Fibroblast of skin of right quadriceps (primary cell): Measurements from ENCODE around the gene MCF2L2.

Source experiments
- DNase-seq: peaks from one replicate; pipeline ENCODE4 v3.0.0-alpha.2; 2013

MCF2L2 gene

GRCh38 chr3:183360971-183361624 is 67.3 kb downstream of the MCF2L2 start:
- DNase-seq = no peak

- DNase-seq = no peak
These were observed 69.4 kb downstream of the MCF2L2 start for GRCh38 chr3:183359036-183359435.

GRCh38 chr3:183357564-183358079 is 70.8 kb downstream of the MCF2L2 start:
- DNase-seq = no peak

GRCh38 chr3:183356920-183357319 is 71.5 kb downstream of the MCF2L2 start:
- no peak for DNase-seq

GRCh38 chr3:183354874-183355273 is 73.5 kb downstream of the MCF2L2 start:
- DNase-seq = no peak

- no peak for DNase-seq
These were observed 74.0 kb downstream of the MCF2L2 start for GRCh38 chr3:183354325-183354831.

GRCh38 chr3:183353421-183353820 is 75.0 kb downstream of the MCF2L2 start:
- no peak for DNase-seq

GRCh38 chr3:183350164-183350563 is 78.3 kb downstream of the MCF2L2 start:
- DNase-seq = no peak

- no peak for DNase-seq
These were observed 78.8 kb downstream of the MCF2L2 start for GRCh38 chr3:183349421-183350157.

GRCh38 chr3:183342824-183343223 is 85.6 kb downstream of the MCF2L2 start:
- no peak for DNase-seq

- DNase-seq = no peak
These were observed 86.7 kb downstream of the MCF2L2 start for GRCh38 chr3:183341545-183342288.

- DNase-seq = no peak
These were observed 88.2 kb downstream of the MCF2L2 start for GRCh38 chr3:183340222-183340621.

- DNase-seq = no peak
These were observed 88.8 kb downstream of the MCF2L2 start for GRCh38 chr3:183339461-183340086.

GRCh38 chr3:183338520-183338919 is 89.9 kb downstream of the MCF2L2 start:
- no peak for DNase-seq

GRCh38 chr3:183332487-183332886 is 95.9 kb downstream of the MCF2L2 start:
- DNase-seq = no peak

- no peak for DNase-seq
These were observed 96.9 kb downstream of the MCF2L2 start for GRCh38 chr3:183331498-183331897.

GRCh38 chr3:183330881-183331280 is 97.5 kb downstream of the MCF2L2 start:
- no peak for DNase-seq

- DNase-seq = no peak
These were observed 98.9 kb downstream of the MCF2L2 start for GRCh38 chr3:183329543-183329942.

GRCh38 chr3:183328823-183329222 is 99.6 kb downstream of the MCF2L2 start:
- DNase-seq = peak; percentile 74

GRCh38 chr3:183328164-183328563 is 100.3 kb downstream of the MCF2L2 start:
- no peak for DNase-seq

- DNase-seq = no peak
These were observed 101.1 kb downstream of the MCF2L2 start for GRCh38 chr3:183327343-183327742.

GRCh38 chr3:183324083-183324482 is 104.3 kb downstream of the MCF2L2 start:
- no peak for DNase-seq

GRCh38 chr3:183319371-183319770 is 109.0 kb downstream of the MCF2L2 start:
- DNase-seq = no peak
